ENCODE measurements around the gene CCDC85A.

DNA sequence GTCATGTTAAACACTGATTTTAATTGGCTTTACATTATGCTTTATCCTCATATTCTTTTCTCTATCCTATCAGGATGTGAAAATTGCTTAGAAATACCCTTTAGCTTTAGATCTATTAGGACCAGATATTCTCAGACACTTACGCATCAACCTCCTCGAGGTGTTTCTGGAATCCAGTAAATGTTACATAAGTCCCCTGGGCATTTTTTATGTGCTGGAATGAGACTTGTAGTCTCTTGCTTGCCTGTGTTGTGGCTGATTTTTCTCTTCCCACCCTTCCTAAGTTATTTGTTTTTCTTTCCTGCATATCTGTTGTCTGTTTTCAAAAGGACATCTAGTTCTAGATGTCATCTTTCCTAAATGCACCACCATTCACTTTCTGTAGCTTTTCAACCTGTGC, 197.1 kb downstream of the CCDC85A start:
- TF ChIP-seq, protein P1, sequence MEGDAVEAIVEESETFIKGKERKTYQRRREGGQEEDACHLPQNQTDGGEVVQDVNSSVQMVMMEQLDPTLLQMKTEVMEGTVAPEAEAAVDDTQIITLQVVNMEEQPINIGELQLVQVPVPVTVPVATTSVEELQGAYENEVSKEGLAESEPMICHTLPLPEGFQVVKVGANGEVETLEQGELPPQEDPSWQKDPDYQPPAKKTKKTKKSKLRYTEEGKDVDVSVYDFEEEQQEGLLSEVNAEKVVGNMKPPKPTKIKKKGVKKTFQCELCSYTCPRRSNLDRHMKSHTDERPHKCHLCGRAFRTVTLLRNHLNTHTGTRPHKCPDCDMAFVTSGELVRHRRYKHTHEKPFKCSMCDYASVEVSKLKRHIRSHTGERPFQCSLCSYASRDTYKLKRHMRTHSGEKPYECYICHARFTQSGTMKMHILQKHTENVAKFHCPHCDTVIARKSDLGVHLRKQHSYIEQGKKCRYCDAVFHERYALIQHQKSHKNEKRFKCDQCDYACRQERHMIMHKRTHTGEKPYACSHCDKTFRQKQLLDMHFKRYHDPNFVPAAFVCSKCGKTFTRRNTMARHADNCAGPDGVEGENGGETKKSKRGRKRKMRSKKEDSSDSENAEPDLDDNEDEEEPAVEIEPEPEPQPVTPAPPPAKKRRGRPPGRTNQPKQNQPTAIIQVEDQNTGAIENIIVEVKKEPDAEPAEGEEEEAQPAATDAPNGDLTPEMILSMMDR (IDR thresholded peaks at IDR 0.05) = no peak
- TF ChIP-seq POLR2AphosphoS5 (IDR thresholded peaks at IDR 0.05; ENCODE audit: insufficient read depth in 1 of 2, low read depth in 1 of 2) = no peak

Measured in vagina (tissue), 2 donors.